K562 (cell line): ENCODE measurements around the gene DNMT3A.
A peak's percentile ranks its signal among the peaks of the same experiment; 100 is the strongest.

Experiments
- CTCF ChIP-seq, 3 experiments: IDR thresholded peaks in 2 of 3; conservative IDR thresholded peaks in 1 of 3; 2 replicates each; pipeline ENCODE4 v1.5.1; 2011 to 2012; ENCODE audit warnings: low read length in 3 of 3, mild to moderate bottlenecking in 3 of 3, control low read depth in 2 of 3, improper control_type of control experiment in 1 of 3, inconsistent platforms in 1 of 3, low read depth in 1 of 3, mixed read lengths in 1 of 3, moderate library complexity in 1 of 3; ENCODE audit not compliant: insufficient read depth in 2 of 3
- HLTF ChIP-seq: fragments of 450-650 bp; IDR thresholded peaks from 2 replicates; pipeline ENCODE4 v1.6.1; 2016
- MYBL2 ChIP-seq, 2 experiments: fragments of 450-650 bp in 1 of 2; sonication (generic) in 1 of 2; formaldehyde crosslinking in 1 of 2; IDR thresholded peaks; 2 replicates each; pipeline versions ENCODE4 v1.6.1 to v1.8.1; 2017 to 2022; ENCODE audit warnings: borderline replicate concordance in 1 of 2, inconsistent platforms in 1 of 2, low read depth in 1 of 2, mild to moderate bottlenecking in 1 of 2, missing genetic modification reagents in 1 of 2, moderate library complexity in 1 of 2
- NFATC3 ChIP-seq: fragments of 450-650 bp; IDR thresholded peaks from 2 replicates; pipeline ENCODE4 v1.6.1; 2017; ENCODE audit warnings: mild to moderate bottlenecking
- NONO ChIP-seq, 2 experiments: fragments of 200-400 bp in 1 of 2; fragments of 450-650 bp in 1 of 2; formaldehyde crosslinking in 1 of 2; IDR thresholded peaks; 2 replicates each; pipeline ENCODE4 v1.6.1; 2017; ENCODE audit warnings: low read depth in 2 of 2, mild to moderate bottlenecking in 2 of 2, moderate library complexity in 2 of 2, low read length in 1 of 2
- SAP30 ChIP-seq: fragments of 200-600 bp; sonication (generic); IDR thresholded peaks from 2 replicates; pipeline ENCODE4 v1.6.1; 2012; ENCODE audit warnings: borderline replicate concordance, low read depth, mild to moderate bottlenecking, moderate library complexity, low read length, control low read depth, inconsistent platforms; ENCODE audit not compliant: insufficient read depth, poor library complexity, severe bottlenecking
- SMC3 ChIP-seq: conservative IDR thresholded peaks from 2 replicates; pipeline ENCODE4 v1.6.1; 2011; ENCODE audit warnings: low read depth, low read length, improper control_type of control experiment; ENCODE audit not compliant: insufficient read depth
- TAF9B ChIP-seq: fragments of 450-650 bp; IDR thresholded peaks from 2 replicates; pipeline ENCODE4 v1.6.1; 2018; ENCODE audit warnings: mild to moderate bottlenecking; ENCODE audit not compliant: partially characterized antibody

GRCh38 chr2:25376750-25377621 is 35.3 kb upstream of the DNMT3A start:
- no peak for TF ChIP-seq TAF9B
- TF ChIP-seq CTCF (IDR thresholded peaks at IDR 0.05 in 2 of 3, conservative IDR thresholded peaks at IDR 0.05 in 1 of 3; ENCODE audit: insufficient read depth in 2 of 3, low read depth in 1 of 3, low read length in 3 of 3): peak; percentile 85 to 95 (median 89)
- TF ChIP-seq SAP30: no peak
- TF ChIP-seq HLTF: no peak
- no peak for TF ChIP-seq NFATC3
- TF ChIP-seq NONO (IDR thresholded peaks at IDR 0.05; ENCODE audit: low read depth in 2 of 2, low read length in 1 of 2): no peak
- TF ChIP-seq MYBL2 (IDR thresholded peaks at IDR 0.05; ENCODE audit: low read depth): no peak
- no peak for TF ChIP-seq MYBL2 (CRISPR knock-in tag; IDR thresholded peaks at IDR 0.05; ENCODE audit: borderline replicate concordance)
- TF ChIP-seq SMC3: peak; percentile 40; the same call in 1 of the 2 replicates
